HG02678 (cell line): ENCODE results near the gene S100A12.
A peak's percentile ranks its signal among the peaks of the same experiment; 100 is the strongest.
"Not testable (repeated sequence)": the region's sequence is repeated elsewhere in the genome, so short reads cannot be mapped to it uniquely, and the experiment has no call there.

ENCODE experiments used
- ATAC-seq: cut with Tn5 transposase; IDR thresholded peaks from one replicate; pipeline ENCODE4 v1.9.1; 2021; ENCODE audit warnings: mild to moderate bottlenecking, moderate library complexity; ENCODE audit not compliant: unreplicated experiment

The S100A12 gene

DNA sequence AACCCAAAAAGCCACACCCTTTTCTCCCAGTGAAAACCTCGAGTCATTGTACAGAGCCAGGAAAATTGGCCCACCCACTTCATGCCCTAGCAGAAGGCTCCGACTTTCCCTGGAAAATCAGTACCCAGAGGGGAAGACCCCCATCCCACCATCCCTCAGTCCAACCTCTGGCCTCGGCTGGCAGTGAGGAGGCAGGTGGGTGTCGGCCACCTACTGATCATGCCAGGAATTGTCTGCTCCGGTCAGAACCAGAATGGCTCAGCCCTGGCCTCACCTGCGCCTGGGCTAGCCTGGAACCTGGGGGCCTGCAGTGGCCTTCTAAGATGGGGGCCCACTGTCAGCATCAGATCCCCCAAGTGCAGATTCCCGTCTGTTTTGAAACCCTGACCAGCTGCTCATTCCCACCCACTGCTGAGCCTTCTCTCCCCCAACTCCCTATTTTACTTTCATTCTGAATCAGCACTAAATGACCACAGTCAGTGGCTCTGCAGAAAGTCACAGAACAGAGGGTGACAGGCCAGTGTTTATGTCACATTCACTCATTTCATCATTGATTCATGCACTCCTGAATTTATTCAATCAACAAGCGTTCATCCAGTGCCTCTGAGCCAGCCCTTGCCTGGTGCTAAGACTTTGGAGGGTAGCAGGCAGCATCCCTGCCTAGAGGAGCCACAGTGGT lies 20.8 kb downstream of the S100A12 start:
- no peak for ATAC-seq

DNA sequence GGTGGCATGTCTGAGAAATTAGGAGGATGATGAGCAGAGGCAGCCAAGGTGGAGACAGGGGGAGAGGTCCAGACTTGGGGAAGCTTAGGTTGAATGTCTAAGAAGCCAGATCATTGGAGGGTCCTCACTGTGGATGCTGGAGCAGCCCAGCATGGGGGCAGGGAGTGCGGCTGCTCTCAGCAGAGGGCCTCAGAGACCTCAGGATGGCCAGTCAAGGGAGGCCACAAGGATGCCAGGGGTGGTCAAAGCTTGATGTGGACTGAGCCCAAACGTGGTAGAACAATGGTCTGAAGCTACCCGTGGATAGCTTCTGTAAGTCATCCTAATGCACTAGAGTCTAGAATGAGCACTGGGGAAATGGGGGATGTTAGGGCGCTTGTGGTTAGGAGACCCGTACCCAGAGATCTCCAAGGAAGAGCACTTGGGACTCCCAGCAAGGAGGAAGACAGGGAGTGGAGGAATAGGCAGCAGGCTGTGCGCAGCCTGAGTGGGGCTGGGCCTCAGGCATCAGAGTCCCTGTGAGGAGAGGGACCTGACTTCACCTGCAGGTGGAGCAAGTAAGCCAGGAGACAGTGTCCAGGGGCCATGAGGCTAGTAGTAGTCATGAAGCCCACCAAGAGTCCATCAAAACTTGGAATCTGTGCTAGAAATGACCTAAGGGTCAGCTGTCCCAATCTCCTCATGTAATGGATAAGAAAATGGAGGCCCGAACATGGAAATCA lies 22.0 kb downstream of the S100A12 start:
- no peak for ATAC-seq

DNA sequence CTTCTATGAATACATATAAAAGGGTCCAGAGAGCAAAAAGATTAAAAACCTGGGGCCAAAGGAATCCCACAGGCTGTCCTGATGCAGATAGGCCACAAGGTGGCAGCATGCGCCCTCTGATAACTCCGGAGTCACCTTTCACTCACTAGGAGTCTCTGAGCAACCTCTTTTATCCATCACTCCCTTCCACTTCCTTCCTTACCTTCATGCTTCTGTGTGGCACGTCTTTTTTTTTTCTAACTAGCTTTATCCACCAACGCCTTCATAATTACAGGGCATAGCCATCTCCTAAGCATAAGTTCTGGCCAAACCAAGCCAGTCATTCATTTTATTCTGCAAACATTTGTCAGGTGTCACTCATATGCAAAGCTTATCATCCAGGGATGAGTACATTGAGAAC lies 22.9 kb downstream of the S100A12 start:
- ATAC-seq, result peak; percentile 52

DNA sequence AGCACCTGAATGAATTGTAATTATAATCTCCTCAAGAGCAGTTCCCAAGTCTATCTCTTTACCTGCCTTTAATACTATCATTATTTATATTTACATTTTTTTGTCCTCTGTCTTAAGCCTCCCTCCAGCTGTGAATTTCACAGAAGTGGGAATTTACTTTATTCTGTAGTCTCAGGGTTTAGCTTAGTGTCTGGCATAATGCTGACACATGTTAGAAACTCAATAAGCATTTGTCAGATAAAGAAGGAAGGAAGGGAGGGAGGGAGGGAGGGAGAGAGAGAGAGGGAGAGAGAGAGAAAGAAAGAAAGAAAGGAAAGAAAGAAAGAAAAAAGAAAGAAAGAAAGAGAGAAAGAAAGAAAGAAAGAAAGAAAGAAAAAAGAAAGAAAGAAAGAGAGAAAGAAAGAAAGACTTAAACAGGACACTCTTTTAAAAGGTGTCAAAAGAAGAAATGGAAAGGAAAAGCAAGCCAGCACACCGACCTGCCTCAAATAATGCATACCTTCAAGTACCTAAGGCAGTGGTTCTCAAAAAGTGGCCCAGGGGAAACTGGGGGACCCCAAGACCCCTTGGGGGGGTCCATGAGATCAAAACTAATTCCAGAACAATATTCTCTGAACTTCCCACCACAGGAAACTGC lies 25.0 kb downstream of the S100A12 start:
- no peak for ATAC-seq

DNA sequence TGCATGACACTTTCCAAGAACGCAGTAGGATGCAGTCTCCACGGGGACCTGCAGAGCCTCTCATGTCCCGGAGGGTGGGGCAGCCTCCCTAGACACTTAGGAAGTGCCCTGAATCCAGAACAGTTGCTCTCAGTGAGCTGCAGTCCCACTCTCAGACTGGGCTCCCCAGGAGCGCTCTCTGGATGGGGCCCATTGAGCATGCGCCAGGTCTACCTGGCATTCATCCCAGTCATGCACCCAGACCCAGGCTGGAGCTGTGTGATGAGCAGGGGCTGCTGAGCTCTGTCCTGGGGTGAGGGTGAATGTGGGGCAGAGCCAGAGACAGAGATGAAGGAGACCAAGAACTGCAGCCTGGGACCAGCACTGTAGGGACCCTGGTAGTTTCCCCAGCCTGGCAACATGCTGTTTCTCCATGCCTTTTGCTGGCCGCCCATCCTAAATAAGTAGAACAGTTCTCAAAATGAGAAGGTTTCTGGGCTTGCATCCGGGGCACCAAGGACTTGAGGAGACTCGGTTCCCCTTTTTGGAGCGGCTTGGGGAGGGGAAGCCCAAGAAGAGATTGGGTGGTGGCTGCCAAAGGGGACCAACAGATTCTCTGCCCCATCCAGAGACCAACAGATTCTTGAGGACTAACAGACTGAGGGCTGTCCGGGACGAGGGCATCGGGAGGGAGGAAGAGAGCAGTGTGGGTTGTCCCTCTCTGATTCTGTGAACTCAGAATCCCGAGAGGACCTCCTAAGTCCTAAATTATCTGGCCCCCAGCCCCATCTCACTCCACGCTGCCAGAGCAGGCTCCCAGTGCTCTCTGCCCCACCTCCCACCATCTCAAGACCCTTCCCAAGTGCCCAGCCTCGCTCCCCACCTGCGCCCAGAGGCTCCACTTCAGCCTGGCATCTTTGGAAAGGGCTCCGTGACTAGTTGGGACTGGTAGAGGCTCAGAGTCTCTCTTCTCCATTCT lies 25.8 kb downstream of the S100A12 start:
- ATAC-seq, result no peak

DNA sequence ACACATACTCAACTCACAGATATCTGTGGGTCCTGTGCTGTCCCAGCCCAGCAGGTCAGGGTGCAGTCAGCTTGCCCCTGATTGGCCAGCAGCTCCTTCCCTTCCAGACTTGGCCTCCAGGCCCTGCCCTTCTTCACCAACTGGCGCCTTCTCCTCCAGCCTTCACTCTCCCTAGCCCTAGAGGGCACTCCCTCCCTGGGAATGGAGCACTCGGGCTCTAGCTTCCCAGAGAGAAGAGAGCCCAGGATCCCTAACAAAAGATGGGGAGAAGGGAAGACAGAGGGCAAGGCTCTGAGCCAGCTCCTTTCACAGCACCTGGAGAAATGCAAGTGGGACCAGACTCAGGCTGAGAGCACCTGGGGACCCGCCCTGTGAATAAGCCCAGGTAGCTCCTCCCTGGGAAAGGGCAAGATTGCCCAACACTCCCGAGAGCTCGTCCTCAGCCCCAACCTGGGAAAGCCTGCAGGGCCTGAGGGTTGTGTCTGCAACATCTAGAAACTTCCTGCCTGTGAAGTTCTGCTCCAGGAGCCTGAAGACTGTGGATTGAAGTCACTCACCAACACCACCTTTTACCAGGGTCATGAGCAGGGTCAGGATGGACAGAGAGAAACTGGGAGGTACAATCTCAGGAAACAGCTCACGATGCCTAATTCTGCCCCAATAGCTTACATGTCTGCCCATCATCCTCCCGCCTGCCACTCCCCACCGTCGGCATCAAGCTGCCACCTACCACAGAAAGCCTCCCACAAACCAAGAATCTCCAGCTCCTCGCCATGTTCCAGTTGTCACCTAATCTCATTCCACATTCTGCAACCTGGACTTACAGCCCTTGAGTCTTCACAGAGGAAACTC lies 26.7 kb downstream of the S100A12 start, which contains the start of gene PGLYRP4:
Gene PGLYRP4 (minus strand): TSS at position 331 of the 852 bp plus-strand sequence. CDS start 909 bp downstream, outside the sequence.
- no peak for ATAC-seq

DNA sequence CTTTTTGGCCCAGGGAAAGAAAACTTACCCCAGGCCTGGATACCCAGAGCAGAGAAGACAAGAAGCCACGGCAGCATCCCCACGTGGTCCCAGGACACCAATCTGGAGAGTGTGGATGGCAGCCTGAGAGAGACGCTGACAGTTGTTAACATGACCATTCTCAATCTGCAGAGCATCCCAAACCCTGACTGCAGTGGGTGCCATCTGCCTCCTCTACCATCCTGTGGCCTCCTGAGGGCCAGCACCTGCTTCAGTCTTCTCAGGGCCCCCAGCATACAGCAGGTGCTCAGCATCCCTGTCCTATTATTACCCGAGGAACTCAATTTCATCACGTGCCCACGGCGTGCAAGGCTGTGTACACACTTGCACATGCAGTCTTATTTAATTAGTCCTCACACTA lies 27.6 kb downstream of the S100A12 start:
- ATAC-seq, result no peak

DNA sequence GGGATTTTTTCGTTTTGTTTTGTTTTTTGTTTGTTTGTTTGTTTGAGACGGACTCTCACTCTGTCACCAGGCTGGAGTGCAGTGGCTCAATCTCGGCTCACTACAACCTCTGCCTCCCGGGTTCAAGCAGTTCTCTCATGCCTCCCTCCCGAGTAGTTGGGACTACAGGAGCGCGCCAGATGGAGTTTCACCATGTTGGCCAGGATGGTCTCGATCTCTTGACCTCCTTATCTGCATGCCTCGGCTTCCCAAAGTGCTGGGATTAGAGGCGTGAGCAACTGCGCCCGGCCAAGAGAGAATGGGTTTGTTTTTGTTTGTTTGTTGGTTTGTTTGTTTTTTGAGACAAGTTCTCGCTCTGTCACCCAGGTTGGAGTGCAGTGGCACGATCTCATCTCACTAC lies 28.4 kb downstream of the S100A12 start:
- not testable (repeated sequence) for ATAC-seq

DNA sequence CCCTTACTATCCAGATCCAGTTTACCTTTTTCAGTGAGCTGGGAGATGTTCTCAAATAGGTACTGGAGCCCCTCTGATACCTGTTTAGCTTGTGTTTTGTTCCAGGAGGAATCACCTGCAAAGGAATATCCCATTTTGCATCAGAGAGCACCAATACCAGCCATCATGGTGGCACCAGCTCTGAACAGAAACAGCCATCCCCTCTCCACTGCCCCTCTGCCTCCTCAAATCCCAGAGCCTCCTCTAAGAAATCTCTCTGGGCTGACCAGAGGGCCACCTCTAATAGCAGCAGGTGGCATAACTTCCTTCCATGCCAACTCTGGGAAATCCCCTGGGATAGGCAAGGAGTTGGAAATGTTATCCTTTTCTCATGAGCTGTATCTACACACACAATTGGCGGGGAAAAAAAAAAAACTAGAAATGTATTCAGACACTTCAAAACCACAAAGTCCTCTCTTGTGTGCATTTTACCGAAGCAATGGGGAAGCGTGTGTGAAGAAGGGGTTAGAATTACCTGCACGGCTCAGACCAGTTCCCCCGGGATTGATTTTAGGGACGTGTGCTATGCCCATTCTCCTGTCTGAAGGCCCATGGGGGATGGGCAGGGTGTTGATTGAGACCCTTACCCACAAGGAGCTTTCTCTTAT lies 29.2 kb downstream of the S100A12 start:
- ATAC-seq, result no peak

DNA sequence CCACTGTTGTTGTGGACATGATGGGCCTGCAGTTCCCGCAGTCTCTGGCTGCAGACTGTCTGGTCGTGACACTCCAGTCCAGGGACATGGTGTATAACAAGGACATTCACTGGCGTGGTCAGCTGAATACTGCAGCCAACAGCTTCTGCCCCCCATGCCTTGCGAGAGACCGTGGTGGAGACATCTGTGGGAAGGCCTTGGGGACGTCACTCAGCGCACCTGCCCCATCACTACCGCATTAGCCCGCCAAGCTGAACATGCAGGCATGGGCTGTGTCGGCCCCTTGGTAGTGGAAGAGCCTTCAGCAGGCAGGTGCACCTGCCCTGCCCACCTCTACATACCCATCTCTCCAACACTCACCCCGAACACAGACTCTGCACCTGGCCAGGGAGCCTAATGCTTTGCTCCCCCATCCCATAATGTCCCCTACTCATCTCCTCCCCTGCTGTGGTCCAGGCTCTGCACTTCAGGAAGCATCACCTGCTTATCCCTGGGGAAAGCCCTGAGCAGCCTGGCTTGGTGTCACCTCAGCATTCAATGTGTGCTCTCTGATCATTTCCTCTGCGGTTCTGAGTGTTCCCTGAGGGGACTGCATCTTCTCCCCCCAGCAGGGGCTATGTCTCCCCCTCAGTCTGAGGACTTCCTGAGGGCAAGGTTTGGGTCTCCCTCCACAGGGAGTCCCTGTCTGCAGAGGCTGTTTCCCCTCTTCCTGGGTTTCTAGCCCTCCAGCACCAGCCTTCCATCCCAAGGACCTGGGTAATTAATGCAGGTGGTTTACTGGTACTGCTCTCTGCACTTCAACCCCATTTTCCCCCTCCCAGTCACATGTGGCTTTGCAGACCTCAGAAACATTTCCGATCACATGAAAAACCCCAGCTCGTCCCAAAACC lies 30.0 kb downstream of the S100A12 start:
- ATAC-seq, result no peak

DNA sequence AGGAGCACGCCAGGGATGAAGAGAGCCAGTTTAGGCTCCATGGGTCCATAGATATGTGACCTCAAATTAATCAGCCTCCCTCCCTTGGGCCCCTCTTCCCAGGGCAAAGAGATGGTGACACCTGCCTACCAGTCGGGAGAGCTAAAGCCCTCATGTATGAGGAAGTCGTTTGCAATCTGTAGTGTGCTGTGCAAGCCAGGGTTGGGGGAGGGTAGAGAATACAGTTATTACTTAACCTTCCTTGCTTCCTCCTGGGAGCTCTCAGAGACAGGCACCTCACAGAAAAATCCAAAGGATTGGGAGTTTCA lies 30.7 kb downstream of the S100A12 start:
- ATAC-seq, result no peak

DNA sequence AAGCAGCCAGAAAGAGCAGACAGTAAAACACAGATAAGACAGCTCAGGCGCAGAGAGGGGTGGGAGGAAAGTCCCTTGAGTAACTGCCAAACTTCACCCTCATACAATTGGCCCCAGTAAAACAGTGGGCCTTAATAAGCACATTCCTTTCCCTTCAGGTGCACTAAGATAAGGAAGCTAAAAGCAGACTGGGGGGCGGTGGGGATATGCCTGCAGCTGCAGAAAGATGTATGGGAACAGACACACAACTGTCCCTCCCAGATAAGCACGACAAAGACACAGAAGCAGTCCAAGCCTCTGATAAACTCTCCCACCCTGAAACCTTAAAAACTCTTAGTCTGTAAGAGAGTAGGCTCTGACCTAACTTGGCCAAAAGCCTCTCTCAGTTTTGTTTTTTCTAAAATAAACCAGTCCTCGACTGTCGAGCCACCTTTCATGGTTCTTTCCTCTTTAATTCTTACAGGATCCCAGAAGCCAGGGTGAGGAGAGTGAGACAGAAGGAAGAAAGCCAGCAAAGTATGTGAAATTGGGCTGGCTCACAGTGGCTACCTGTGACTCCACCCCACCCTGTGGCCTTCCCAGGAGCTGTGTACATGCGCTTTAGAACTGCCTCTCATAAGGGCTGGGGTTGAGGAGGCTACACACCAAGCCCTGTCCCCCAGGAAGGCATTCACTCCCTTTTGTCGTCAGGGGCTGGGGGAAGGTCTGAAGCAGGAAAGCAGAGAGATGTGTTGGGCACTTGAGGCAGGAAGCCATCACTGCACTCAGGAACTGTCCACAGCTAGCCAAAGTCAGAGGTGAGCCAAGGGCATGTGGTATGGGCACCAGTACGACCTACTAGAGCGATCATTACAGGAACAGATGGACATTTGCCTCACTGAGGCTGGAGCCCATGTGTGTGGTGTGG lies 31.4 kb downstream of the S100A12 start:
- no peak for ATAC-seq

DNA sequence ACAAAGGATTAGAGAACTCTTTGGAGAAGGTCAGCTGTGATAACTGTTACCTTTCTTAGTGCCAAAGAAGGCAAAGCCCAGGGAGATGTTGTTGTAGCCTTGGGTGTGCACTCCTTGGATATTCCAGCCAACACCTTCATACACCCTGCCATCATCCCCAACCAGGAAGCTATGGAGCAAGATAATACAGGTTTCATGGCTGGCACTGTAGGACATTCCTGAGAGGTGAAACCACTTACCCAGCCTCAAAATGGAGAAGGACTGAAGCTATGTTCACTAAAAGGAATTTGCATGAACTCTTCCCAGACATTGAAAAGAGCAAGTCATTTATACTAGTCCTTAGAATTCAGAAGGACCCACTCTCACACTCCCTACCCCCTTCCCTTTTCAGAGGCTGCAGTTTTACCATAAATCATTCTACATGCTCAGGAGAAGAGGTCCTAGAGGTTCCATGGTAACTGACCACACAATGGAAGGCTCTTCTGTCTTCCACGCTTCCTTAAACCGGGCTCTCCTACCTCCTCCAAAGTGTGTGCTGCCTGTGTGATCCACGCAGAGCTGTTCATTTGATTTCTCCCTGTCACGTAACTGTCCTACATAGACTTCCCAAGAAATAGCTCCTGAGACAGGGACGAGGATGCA lies 32.3 kb downstream of the S100A12 start:
- no peak for ATAC-seq

DNA sequence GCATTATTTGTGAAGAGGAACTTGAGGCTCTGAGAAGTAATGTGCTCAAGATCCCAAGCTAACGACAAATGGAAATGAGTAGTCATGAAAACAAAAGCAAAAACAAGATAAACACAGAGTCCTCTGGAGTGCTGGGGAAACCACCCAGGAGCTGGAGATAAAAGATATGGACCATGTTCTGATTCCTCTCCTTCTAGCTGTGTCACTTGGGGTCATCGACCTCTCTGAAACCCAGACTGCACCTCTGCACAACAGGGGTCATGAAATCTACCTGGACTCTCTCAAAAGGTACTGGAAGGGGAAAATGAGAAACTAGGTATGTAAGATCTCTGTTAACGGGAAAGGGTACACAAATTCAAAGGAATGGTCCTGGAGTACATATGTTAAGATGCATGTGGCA lies 33.2 kb downstream of the S100A12 start:
- no peak for ATAC-seq

DNA sequence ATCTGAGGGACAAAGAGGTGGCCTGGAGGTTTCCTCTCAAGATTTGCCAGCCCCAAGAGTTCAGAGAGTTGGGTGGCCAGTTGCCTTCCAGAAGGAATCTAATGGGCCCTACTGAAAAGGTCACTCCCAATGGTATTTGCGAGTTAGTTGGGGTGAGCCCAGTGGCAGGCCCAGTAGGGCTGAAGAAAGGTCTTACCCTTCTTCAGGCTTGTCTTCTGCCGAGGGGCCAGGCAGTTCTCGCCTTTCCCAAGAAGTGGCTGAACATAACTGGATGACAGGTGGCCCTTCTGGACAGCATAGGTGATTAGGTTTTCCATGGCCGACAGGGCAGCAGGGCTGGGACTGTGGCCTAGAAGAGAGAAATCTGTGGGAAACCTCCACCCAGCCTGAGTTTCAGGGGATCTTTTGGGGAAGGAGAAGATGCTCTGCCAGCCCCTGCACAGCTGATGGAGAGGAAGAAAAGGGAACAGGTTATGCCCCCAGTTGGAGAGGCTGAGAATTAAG lies 33.9 kb downstream of the S100A12 start:
- no peak for ATAC-seq

DNA sequence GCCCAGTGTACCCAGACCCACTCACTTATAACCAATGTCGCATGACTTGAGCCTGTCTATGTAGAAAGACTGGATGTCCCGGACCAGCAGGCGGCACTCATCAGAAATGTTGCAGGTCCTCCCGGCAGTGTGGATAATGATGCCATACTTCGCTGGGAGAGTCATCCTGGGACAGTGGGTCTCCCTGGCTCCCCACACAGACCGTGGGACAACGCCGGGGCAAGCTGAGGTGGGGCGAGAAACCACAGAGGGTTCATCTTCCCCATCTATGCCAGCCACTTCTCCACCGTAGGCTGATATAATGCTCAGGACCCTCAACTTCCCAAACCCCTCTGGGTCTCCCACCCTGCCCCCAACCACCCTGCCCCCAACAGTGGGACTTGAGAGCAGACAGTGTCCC lies 35.1 kb downstream of the S100A12 start:
- no peak for ATAC-seq

DNA sequence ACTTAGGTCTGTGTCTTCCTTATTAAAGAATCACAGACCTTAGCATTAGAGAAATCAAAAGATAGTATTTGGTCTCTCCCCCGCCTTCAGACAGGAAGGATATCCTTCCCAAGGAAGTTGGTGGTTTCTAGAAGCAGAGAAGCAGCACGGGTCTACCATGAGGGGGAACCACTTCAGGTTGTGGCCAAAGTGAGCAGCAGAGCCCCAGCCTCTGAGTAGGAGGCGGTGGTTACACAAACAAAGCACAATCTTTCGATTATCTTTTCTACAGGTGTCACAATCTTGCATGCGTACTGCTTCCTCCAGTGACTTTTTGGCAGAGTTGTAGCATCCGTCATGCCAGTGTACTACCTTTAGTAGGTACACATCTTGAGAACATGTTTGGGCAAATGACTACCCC lies 35.6 kb downstream of the S100A12 start:
- no peak for ATAC-seq
